ENCODE data around the gene SLC35F6. TPM values are rescaled to one million over a fixed set of nuclear protein-coding genes. Genes with fewer than 3 reads are reported as not detected.
"Not testable (repeated sequence)": the region's sequence is repeated elsewhere in the genome, so short reads cannot be mapped to it uniquely, and the experiment has no call there.

The SLC35F6 gene
- total and polyA plus RNA-seq, 3 donors from 2014 or later = 15.5 to 42.5 (median 40.4) TPM

DNA sequence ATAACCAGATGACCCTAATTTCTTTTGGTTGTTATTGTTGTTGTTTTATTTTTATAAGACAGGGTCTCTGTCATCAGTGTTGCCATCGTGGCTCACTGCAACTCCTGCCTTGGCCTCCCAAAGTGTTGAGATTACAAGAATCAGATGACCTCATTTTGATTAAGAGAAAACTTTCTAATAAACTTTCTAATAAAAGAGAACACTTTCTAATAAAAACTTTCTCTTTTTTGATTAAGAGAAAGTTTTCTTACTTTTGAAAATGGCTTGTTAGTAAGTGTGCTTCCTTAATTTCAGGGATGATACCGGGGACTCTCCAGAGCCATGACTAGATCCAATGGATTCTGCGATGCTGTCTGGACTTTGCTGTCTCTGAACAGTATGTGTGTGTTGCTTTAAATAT lies 29.4 kb downstream of the SLC35F6 start:
- Histone ChIP-seq H3K9me3 (no peaks in the 10 kb centered on the region), H3K4me3 (no peak overlapping the region), H3K4me1 (no peaks in the 10 kb centered on the region), H3K27me3 (no peaks in the 10 kb centered on the region), H3K36me3 (ENCODE audit: low read depth, missing control alignments) (no peaks in the 10 kb centered on the region), H3K27ac (no peak overlapping the region)
- no peak for DNase-seq
- WGBS, 2 donors = 90% methylated on average over 3 of the region's 3 CpGs
- TF ChIP-seq, protein P1, sequence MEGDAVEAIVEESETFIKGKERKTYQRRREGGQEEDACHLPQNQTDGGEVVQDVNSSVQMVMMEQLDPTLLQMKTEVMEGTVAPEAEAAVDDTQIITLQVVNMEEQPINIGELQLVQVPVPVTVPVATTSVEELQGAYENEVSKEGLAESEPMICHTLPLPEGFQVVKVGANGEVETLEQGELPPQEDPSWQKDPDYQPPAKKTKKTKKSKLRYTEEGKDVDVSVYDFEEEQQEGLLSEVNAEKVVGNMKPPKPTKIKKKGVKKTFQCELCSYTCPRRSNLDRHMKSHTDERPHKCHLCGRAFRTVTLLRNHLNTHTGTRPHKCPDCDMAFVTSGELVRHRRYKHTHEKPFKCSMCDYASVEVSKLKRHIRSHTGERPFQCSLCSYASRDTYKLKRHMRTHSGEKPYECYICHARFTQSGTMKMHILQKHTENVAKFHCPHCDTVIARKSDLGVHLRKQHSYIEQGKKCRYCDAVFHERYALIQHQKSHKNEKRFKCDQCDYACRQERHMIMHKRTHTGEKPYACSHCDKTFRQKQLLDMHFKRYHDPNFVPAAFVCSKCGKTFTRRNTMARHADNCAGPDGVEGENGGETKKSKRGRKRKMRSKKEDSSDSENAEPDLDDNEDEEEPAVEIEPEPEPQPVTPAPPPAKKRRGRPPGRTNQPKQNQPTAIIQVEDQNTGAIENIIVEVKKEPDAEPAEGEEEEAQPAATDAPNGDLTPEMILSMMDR (IDR thresholded peaks at IDR 0.05) = no peak
- no peak for TF ChIP-seq POLR2A (IDR thresholded peaks at IDR 0.05)
- intact Hi-C loops (cut with DNase I; ENCODE audit: low total_unique reads) = no loop called here

DNA sequence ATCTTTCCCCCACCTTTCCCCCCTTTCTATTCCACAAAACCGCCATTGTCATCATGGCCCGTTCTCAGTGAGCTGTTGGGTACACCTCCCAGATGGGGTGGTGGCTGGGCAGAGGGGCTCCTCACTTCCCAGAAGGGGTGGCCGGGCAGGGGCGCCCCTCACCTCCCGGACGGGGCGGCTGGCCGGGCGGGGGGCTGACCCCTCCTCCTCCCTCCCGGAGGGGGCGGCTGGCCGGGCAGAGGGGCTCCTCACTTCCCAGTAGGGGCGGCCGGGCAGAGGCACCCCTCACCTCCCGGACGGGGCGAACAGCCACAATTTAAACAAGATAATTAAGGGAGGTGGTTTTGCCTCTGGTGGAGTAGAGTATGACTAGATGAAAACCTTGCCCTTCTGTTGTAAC lies 31.1 kb downstream of the SLC35F6 start:
- H3K36me3 ChIP-seq (ENCODE audit: low read depth, missing control alignments); intact Hi-C loops (cut with DNase I; ENCODE audit: low total_unique reads); DNase-seq; H3K27me3 ChIP-seq; H3K27ac ChIP-seq; H3K4me1 ChIP-seq; H3K9me3 ChIP-seq; H3K4me3 ChIP-seq: not testable (repeated sequence)
- WGBS, 2 donors = 92 to 96% methylated on average over 14 to 17 of the region's 17 CpGs

DNA sequence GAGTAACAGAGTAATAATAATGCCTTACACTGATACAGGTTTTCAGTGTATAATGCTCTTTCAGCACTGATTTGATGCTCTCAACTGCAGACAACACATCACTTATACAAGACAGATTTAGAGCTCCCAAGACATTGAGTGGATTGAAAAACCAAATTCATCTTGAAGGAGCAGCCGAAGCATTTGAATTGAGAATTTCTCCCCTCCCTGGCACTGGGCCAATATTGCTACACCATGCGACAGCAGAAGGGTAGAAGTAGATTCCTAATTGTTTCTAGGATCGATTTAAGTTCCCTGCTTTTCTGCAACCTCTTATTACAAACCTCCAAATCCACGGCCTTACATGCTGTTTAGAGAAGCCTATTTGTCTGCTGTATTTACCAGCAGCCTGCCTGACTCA lies 37.2 kb downstream of the SLC35F6 start:
- Histone ChIP-seq H3K9me3 (no peaks in the 10 kb centered on the region), H3K36me3 (ENCODE audit: low read depth, missing control alignments) (no peaks in the 10 kb centered on the region), H3K4me3 (no peak overlapping the region), H3K27ac (no peak overlapping the region), H3K27me3 (no peaks in the 10 kb centered on the region), H3K4me1 (no peaks in the 10 kb centered on the region)
- no peak for DNase-seq
- WGBS, 2 donors = 74 to 94% methylated on average over 4 of the region's 4 CpGs
- no peak for TF ChIP-seq POLR2A (IDR thresholded peaks at IDR 0.05)
- TF ChIP-seq, protein P1 (IDR thresholded peaks at IDR 0.05) = no peak
- intact Hi-C loops (cut with DNase I; ENCODE audit: low total_unique reads) = no loop called here

DNA sequence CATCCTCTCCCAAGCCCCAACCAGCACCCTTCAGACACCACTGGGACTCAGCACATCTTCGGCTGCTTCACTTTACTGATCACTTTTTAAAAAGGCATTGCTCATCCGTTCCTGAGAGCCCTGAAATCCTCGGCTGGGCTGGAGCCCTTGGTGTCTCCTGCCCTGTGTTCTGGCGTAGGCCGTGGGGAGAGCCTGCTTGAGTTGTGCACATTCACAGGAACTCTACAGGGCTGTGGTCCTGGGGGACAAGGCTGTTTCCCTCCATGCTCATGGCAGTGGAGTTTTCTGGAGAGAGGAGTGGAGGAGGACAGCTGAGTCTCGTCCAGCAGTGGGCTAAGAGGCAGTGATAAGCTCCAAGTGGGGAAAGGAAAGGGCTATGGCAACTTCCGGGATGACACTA lies 37.7 kb downstream of the SLC35F6 start:
- 84 to 92% methylated on average over 7 of the region's 7 CpGs for WGBS, 2 donors
- intact Hi-C loops (cut with DNase I; ENCODE audit: low total_unique reads) = no loop called here
- H3K4me3 ChIP-seq = no peak overlapping the region

DNA sequence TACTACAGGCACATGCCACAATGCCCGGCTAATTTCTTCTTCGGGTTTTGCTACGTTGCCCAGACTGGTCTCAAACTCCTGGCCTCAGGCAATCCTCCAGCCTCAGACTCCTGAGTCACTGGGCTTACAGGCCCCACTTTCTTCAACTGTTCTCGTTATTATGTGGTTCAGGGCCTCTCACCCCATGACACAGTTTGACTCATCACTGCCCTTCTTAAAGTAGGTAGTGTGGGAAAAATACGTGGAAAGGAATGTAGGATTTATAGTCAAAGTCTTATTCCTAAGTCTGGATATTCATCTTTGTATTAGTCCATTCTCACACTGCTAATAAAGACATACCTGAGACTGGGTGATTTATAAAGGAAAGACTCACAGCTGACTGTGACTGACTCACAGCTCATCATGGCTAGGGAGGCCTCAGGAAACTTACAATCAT lies 41.2 kb downstream of the SLC35F6 start:
- DNase-seq = no peak
- no peak for TF ChIP-seq POLR2A (IDR thresholded peaks at IDR 0.05)
- TF ChIP-seq, protein P1 (IDR thresholded peaks at IDR 0.05) = no peak
- intact Hi-C loops (cut with DNase I; ENCODE audit: low total_unique reads) = no loop called here
- no peaks in the 10 kb centered on the region for H3K9me3 ChIP-seq
- H3K4me3 ChIP-seq = no peak overlapping the region
- no peaks in the 10 kb centered on the region for H3K4me1 ChIP-seq
- H3K36me3 ChIP-seq (ENCODE audit: low read depth, missing control alignments) = no peaks in the 10 kb centered on the region
- no peaks in the 10 kb centered on the region for H3K27me3 ChIP-seq
- no peak overlapping the region for H3K27ac ChIP-seq
- 73 to 88% methylated on average over 5 of the region's 5 CpGs for WGBS, 2 donors

More for the DNA sequence above, 37.7 kb downstream of the SLC35F6 start:
- Histone ChIP-seq H3K9me3 (no peaks in the 10 kb centered on the region), H3K4me1 (no peaks in the 10 kb centered on the region), H3K27me3 (no peaks in the 10 kb centered on the region), H3K36me3 (ENCODE audit: low read depth, missing control alignments) (no peaks in the 10 kb centered on the region), H3K27ac (no peak overlapping the region)
- no peak for DNase-seq
- TF ChIP-seq, protein P1 (IDR thresholded peaks at IDR 0.05) = no peak
- no peak for TF ChIP-seq POLR2A (IDR thresholded peaks at IDR 0.05)
